ENCODE measurements around the gene CRLF1.

DNA sequence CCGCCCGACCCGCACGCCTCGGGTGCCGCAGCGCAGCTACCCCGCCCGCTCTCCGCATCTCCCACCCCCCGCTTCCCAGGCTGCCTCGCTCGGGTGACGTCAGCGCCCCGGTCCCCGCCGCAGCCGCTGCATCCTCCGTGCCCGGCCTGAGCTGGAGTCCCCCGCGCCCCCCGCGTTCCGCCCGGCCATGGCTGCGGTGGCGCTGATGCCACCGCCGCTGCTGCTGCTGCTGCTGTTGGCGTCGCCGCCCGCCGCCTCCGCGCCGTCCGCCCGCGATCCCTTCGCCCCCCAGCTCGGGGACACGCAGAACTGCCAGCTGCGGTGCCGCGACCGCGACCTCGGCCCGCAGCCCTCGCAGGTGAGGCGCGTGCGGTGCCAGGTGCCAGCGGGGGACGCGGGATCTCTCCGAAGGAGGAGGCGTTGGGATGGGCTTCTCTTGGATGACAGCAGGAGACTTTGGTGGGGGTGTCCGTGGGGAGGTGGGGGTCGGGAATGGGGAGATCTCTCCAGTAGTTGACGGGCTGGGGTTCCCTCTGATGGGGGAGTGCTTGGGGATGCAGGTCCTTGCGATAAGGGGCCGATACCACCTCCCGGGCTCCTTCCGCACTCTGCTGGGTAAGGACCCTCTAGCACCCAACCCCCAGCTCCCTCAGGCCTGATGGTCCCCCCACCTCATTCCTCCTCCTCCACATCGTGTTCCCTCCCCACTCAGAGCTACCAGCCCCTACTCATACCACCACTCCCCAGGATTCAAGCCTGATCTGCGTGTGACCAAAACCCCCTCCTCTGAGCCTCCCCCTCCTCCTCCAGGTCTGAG lies 6.4 kb upstream of the CRLF1 start, which contains the start of gene TMEM59L:
- TF ChIP-seq CTCF (IDR thresholded peaks at IDR 0.05; ENCODE audit: insufficient read depth, low read length, poor library complexity, severe bottlenecking) (no peak), EZH2phosphoT487 (conservative IDR thresholded peaks at IDR 0.05; ENCODE audit: low read length) (no peak)
